ENCODE data around the gene CDIP1. TPM values are rescaled to one million over a fixed set of nuclear protein-coding genes. Genes with fewer than 3 reads are reported as not detected.
A peak's percentile ranks its signal among the peaks of the same experiment; 100 is the strongest.

Gene CDIP1
- total and polyA plus RNA-seq, 9 of the 15 experiments (the other 6 are each of a cell fraction or from before 2014, with no cell fraction given), result 0.29 TPM; not detected in 8

DNA sequence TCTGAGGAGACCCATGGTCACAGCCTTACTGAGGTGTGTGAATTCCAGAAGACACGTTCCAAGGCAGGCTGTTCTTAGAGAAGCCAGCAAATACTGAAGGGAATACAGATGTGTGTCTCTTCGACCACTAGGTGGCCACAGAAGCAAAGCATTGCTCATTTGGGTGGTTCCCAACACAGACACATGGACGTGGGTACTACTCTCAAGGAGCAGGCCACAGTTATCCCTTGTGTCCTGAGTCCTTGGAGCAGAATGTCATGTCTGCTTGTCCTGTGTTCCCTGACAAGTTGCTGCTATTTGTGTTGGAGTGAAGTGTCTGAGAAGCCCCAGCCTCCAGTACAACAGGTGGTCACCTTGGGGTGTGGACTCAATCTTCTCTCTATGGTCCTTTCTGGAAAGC lies 32.1 kb downstream of the CDIP1 start (continued):
- TF ChIP-seq, protein P1, sequence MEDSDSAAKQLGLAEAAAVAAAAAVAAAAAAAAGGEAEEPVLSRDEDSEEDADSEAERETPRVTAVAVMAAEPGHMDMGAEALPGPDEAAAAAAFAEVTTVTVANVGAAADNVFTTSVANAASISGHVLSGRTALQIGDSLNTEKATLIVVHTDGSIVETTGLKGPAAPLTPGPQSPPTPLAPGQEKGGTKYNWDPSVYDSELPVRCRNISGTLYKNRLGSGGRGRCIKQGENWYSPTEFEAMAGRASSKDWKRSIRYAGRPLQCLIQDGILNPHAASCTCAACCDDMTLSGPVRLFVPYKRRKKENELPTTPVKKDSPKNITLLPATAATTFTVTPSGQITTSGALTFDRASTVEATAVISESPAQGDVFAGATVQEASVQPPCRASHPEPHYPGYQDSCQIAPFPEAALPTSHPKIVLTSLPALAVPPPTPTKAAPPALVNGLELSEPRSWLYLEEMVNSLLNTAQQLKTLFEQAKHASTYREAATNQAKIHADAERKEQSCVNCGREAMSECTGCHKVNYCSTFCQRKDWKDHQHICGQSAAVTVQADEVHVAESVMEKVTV (CRISPR knock-in tag; IDR thresholded peaks at IDR 0.05), result peak; percentile 48; the same call in 1 of the 2 replicates
- no peak for TF ChIP-seq ZNF830 (CRISPR knock-in tag; IDR thresholded peaks at IDR 0.05)
- 0 out of 2 replicates have a peak, but pooled peaks have one; percentile 17 for TF ChIP-seq ZNF384 (IDR thresholded peaks at IDR 0.05; ENCODE audit: low read depth, low read length)
- TF ChIP-seq CTCF (IDR thresholded peaks at IDR 0.05 in 2 of 3, conservative IDR thresholded peaks at IDR 0.05 in 1 of 3; ENCODE audit: insufficient read depth in 2 of 3, low read depth in 1 of 3, low read length in 3 of 3), result peak; percentile 69 to 90 (median 88)
- peak; percentile 32; the same call in 1 of the 2 replicates for TF ChIP-seq CTBP1 (IDR thresholded peaks at IDR 0.05; ENCODE audit: borderline replicate concordance)
